OCI-LY3 (cell line): ENCODE results near the gene VPS13C.
"Not testable (repeated sequence)": the region's sequence is repeated elsewhere in the genome, so short reads cannot be mapped to it uniquely, and the experiment has no call there.

Experiments used
- H2AFZ ChIP-seq: fragments of 200-600, 300-600 bp; shearing (Covaris generic); 2 replicates; pipeline ENCODE4 v1.6.0; 2014; ENCODE audit warnings: antibody characterized with exemption, low read depth, low read length
- H3K27ac ChIP-seq: fragments of 200-600, 300-600 bp; sonication (generic); 2 replicates; pipeline ENCODE4 v1.5.1; 2014; ENCODE audit warnings: mild to moderate bottlenecking, low read length, moderate library complexity, mixed read lengths
- H3K27me3 ChIP-seq: fragments of 200-600, 300-600 bp; sonication (generic); 2 replicates; pipeline ENCODE4 v1.6.1; 2014; ENCODE audit warnings: low read depth, low read length, mixed read lengths
- H3K36me3 ChIP-seq: fragments of 200-600, 300-600 bp; sonication (generic); replicated peaks from 2 replicates; pipeline ENCODE3; 2014; ENCODE audit warnings: low read depth, low read length, mixed read lengths
- H3K4me1 ChIP-seq: fragments of 300-600, 200-600 bp; sonication (generic); 2 replicates; pipeline ENCODE4 v1.6.1; 2014; ENCODE audit warnings: low read length, mixed read lengths
- H3K4me2 ChIP-seq: fragments of 200-600, 300-600 bp; sonication (generic); 2 replicates; pipeline ENCODE4 v1.6.1; 2014; ENCODE audit warnings: low read length, mixed read lengths
- H3K4me3 ChIP-seq: fragments of 300-600, 200-600 bp; sonication (generic); 2 replicates; pipeline ENCODE4 v1.5.1; 2014; ENCODE audit warnings: antibody characterized with exemption, mild to moderate bottlenecking, low read length, moderate library complexity
- H3K79me2 ChIP-seq: fragments of 300-600, 200-600 bp; shearing (Covaris generic); 2 replicates; pipeline ENCODE4 v1.6.1; 2014; ENCODE audit warnings: mild to moderate bottlenecking, low read length, mixed read lengths
- H3K9ac ChIP-seq: fragments of 300-600, 200-600 bp; shearing (Covaris generic); 2 replicates; pipeline ENCODE4 v1.6.0; 2014; ENCODE audit warnings: mild to moderate bottlenecking, low read length, moderate library complexity
- H3K9me3 ChIP-seq: fragments of 200-600, 300-600 bp; shearing (Covaris generic); 2 replicates; pipeline ENCODE4 v1.6.1; 2014; ENCODE audit warnings: low read length, mixed read lengths; ENCODE audit not compliant: insufficient read depth
- H4K20me1 ChIP-seq: fragments of 200-600, 300-600 bp; sonication (generic); 2 replicates; pipeline ENCODE4 v1.6.1; 2016; ENCODE audit warnings: low read length, mixed read lengths; ENCODE audit not compliant: insufficient read depth
- CTCF ChIP-seq: fragments of 200-600, 300-600 bp; sonication (generic); IDR thresholded peaks from 2 replicates; pipeline ENCODE4 v1.5.1; 2014; ENCODE audit warnings: antibody characterized with exemption, low read length, low read depth
- EZH2phosphoT487 ChIP-seq: fragments of 200-600 bp; shearing (Covaris generic); IDR thresholded peaks from 2 replicates; pipeline ENCODE4 v1.6.1; 2018; ENCODE audit warnings: antibody characterized with exemption, mixed run types, low read depth

VPS13C gene

DNA sequence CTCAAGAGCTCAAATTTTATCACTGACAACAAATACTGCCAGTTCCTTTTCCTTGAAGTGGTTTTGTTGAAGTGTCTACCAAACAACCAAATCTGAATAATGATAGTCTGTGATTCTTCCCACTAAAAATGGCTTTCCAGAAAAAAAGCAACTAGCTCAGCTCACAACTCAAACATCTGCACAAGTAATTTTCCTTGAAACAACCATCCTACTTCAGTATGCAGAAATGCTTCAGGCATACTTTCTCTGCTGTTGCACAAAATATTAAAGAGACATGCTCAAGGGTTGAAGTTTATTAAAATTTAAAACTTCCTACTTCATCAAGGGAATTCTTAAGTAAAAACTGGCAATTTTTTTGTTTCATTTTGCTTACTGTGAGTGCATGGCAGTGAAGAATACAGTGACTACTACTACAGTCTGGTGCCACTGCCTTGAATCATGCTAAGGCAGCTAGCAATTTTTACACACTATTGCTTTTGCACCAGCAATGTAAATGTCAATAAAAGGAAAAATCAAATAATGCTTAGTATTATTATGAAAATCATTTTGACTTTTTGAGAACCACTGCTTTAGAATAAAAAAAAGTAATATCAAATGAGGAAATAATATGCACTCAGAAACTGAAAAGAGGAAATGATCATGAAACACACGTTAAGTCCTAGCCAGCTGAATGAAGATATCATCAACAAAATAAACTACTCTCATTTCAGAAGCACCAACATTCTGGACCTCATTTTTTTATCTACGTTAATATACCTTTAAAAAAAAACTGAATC lies 33.6 kb downstream of the VPS13C start:
- peak overlapping the region; percentile 85 for H3K27ac ChIP-seq
- peak overlapping the region; percentile 49; the same call in 1 of the 2 replicates for H3K9ac ChIP-seq
- peak overlapping the region; percentile 61 for H3K4me3 ChIP-seq
- peaks cover 32% of the 10 kb centered on the region for H3K4me1 ChIP-seq
- H4K20me1 ChIP-seq, result no peaks in the 10 kb centered on the region
- no peak overlapping the region for H2AFZ ChIP-seq
- no peak for TF ChIP-seq CTCF
- TF ChIP-seq EZH2phosphoT487, result no peak
- peak overlapping the region; percentile 74 for H3K4me2 ChIP-seq
- peaks cover 5% of the 10 kb centered on the region; the same call in 1 of the 2 replicates for H3K79me2 ChIP-seq
- no peaks in the 10 kb centered on the region for H3K9me3 ChIP-seq
- peaks cover 54% of the 10 kb centered on the region for H3K36me3 ChIP-seq
- H3K27me3 ChIP-seq, result no peaks in the 10 kb centered on the region

DNA sequence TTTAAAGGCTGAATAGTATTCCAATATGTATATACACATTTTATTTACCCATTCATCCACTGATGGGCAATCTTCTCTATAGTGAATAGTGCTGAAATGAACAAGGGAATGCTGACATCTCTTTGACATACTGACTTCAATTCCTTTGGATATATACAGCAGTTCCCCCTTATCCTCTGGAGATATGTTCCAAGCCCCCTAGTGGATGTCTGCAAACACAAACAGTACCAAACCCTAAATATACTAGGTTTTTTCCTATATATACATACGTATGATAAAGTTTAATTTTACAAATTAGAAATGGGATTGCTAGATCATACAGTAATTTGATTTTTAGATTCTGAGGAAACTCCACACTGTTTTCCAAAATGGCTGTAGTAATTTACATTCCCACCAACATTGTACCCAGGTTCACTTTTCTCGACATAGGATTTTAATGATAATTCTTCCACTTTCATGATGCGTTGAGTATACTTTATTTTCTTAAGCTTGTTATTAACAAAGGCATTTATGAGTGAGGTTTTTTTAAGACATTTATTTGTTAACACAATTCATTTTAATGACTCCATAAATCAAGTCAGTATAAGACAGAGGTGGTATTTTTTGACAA lies 38.2 kb downstream of the VPS13C start:
- H3K4me1 ChIP-seq, result peaks cover 13% of the 10 kb centered on the region
- peaks cover 5% of the 10 kb centered on the region; the same call in 1 of the 2 replicates for H3K79me2 ChIP-seq
- TF ChIP-seq EZH2phosphoT487 (no peak), CTCF (peak; percentile 35)

DNA sequence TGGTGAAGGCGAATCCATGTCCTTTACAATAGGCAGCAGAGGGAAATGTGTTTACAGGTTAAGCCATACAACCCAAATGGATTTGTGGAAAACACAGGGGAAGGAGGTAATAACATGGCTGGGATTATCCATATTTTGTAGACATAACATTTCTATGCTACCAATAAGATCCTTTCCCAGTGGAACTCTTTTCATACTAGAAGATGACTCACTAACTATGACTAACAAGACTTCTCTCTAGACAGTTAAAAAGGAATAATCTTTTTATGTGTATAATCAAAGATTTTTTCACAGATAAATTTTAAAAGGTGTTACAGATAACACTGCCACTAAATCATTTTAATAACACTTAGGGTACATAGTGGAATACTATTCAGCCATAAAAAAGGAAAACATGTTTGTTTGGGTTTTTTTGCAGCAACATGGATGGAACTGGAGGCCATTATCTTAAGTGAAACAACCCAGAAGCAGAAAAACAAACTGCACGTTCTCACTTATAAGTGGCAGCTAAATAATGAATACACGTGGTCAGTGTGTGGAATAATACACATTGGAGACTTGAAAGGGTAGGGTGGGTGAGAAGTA lies 39.6 kb downstream of the VPS13C start:
- H3K9ac ChIP-seq, result no peak overlapping the region
- no peak overlapping the region for H3K27ac ChIP-seq
- H3K79me2 ChIP-seq, result no peaks in the 10 kb centered on the region
- no peaks in the 10 kb centered on the region for H3K9me3 ChIP-seq
- H3K4me1 ChIP-seq, result no peaks in the 10 kb centered on the region
- H3K4me2 ChIP-seq, result no peak overlapping the region
- peaks cover 50% of the 10 kb centered on the region for H3K36me3 ChIP-seq
- no peak for TF ChIP-seq EZH2phosphoT487
- TF ChIP-seq CTCF, result no peak
- H2AFZ ChIP-seq, result no peak overlapping the region
- no peaks in the 10 kb centered on the region for H3K27me3 ChIP-seq
- no peaks in the 10 kb centered on the region for H4K20me1 ChIP-seq
- H3K4me3 ChIP-seq, result no peak overlapping the region

More for the DNA sequence above, 38.2 kb downstream of the VPS13C start:
- Histone ChIP-seq H3K9me3 (no peaks in the 10 kb centered on the region), H2AFZ (no peak overlapping the region), H3K9ac (no peak overlapping the region), H3K4me2 (no peak overlapping the region), H3K27me3 (no peaks in the 10 kb centered on the region), H4K20me1 (no peaks in the 10 kb centered on the region), H3K4me3 (no peak overlapping the region), H3K27ac (no peak overlapping the region), H3K36me3 (peaks cover 60% of the 10 kb centered on the region)

GRCh38 chr15:62005354-62005753 lies 54.9 kb downstream of the VPS13C start:
- peaks cover 22% of the 10 kb centered on the region for H3K36me3 ChIP-seq
- not testable (repeated sequence) for H3K4me1 ChIP-seq

More at GRCh38 chr15:62005354-62005753, 54.9 kb downstream of the VPS13C start:
- not testable (repeated sequence) for H3K27ac ChIP-seq, H3K4me3 ChIP-seq, H3K27me3 ChIP-seq, H3K9ac ChIP-seq, H3K4me2 ChIP-seq, H2AFZ ChIP-seq, H3K9me3 ChIP-seq, H4K20me1 ChIP-seq, H3K79me2 ChIP-seq
